Skeletal muscle cell (primary cell): ENCODE results near the gene RAB40AL.
"Not testable (repeated sequence)": the region's sequence is repeated elsewhere in the genome, so short reads cannot be mapped to it uniquely, and the experiment has no call there.

ENCODE experiments used
- DNase-seq: peaks from one replicate; pipeline ENCODE4 v3.0.0-alpha.2; 2010; ENCODE audit warnings: low read depth
- H3K4me3 ChIP-seq: 2 replicates; pipeline ENCODE4 v1.5.1; 2011; ENCODE audit warnings: low read depth, mild to moderate bottlenecking, control low read depth, low read length, moderate library complexity

RAB40AL gene, protein sequence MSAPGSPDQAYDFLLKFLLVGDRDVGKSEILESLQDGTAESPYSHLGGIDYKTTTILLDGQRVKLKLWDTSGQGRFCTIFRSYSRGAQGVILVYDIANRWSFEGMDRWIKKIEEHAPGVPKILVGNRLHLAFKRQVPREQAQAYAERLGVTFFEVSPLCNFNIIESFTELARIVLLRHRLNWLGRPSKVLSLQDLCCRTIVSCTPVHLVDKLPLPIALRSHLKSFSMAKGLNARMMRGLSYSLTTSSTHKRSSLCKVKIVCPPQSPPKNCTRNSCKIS

DNA sequence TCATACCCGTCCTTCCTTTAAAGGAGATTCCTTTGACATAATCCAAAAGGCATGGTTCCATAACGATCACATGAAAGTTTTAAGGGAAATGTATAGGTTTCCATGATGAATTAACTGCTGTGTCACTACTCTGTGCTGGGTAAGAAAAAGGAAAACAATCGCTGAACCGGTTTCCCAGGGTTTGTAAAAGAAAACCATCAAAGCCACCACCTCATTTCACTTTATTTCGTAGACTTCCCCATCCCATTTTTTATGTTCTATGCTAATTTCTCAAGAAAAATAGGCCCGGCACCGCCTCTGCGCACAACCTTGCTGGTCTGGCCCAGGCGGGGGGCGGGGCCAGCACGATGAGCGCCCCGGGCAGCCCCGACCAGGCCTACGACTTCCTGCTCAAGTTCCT, at the start of gene RAB40AL:
RAB40AL (plus strand) TSS at position 301 of the 400 bp plus-strand sequence; CDS start at position 348, 47 bp downstream.
- not testable (repeated sequence) for H3K4me3 ChIP-seq, DNase-seq

DNA sequence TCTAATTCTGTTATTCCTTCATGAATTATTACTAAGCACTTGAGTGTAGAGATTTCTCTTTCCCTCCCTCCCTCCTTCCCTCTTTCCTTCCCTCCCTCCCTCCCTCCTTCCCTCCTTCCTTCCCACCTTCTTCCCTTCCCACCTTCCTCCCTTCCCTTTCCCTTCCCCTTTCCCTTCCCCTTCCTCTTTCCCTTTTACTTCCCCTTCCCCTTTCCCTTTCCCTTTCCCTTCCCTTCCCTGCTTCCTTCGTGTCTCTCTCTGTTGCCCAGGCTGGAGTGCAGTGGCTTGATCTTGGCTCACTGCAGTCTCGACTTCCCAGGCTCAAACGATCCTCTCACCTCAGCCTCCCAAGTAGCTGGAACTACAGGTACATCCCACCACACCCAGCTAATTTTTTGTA, 49.4 kb upstream of the RAB40AL start:
- no peak overlapping the region for H3K4me3 ChIP-seq
- DNase-seq: no peak

DNA sequence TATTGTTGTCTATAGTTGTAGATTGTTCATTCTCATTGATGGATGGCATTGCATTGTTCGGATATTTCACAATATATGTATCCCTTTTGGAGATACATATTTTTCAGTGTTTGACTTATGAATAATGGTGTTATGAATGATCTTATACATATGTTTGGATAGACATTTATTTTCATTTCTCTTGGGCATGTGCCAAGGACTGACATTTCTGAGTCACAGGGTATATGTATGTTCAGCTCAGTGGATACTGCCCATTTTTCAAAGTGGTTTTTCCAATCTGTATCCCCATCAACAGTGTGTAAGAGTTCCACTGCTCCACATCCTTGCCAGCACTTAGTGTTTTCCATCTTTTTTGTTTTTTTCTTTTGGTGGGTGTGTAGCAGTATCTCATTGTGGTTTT, 45.0 kb upstream of the RAB40AL start:
- DNase-seq: no peak
- no peak overlapping the region for H3K4me3 ChIP-seq

DNA sequence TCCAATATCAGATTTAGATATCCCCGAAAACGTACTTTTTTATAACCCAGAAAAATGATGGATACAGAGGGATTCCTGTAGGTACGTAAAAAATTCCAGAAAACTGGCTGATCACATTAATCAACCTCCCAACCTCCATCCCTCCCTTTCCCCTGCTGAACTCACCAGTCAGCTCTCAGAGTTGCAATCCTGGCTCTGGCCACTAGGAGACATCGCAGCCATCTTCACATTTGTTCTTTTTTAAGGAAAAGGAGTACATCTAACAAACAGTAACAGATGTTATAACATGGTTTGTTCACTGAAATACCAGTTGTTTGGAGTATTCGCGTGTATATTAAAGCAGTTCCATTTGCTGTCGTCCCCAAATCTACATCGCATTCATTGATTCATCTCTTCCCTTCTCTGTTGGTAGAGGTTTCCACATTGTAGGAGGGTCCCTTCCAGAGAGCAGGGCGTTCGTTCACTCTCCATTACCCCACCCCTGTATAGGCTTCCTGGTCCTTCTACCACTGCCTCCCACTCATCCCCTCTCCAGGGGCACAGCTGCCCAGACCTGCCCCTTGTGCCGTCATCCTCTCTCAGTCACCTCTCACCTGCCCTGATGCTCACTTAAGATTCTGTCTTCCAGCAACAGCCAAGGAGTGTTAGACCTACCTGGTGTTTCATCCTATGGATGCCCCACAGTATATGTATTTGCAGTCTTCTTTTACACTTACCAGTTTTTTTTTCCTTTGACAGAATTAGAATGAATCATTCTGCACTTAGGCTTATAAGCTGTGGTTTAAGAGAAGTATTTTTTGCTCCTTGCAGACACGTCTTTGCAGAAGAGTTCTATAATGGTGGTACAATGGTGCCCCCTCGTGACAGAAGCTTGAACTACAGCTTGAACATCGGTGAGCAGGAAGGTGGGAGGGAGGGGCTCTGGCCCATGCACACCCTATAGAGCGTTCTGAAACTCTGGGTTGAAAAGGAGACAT, 36.8 kb upstream of the RAB40AL start:
- peak; percentile 17 for DNase-seq
- H3K4me3 ChIP-seq: no peak overlapping the region

DNA sequence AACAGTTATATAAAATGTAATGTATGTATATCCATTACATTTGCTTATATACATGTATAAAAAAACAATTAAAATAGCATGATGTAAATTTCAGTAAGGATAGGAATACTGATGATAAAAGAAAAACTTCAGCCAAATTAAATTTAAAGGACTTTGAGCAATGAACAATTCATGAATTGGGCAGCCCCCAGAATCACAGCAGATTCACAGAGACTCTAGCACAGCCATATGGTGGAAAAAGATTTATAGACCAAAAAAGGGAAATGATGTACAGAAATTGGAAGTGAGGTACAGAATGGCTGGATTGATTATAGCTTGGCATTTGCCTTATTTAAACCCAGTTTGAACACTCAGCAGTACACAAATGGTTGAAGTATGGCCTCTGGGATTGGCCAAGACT, 34.7 kb upstream of the RAB40AL start:
- DNase-seq: no peak
- H3K4me3 ChIP-seq: no peak overlapping the region

DNA sequence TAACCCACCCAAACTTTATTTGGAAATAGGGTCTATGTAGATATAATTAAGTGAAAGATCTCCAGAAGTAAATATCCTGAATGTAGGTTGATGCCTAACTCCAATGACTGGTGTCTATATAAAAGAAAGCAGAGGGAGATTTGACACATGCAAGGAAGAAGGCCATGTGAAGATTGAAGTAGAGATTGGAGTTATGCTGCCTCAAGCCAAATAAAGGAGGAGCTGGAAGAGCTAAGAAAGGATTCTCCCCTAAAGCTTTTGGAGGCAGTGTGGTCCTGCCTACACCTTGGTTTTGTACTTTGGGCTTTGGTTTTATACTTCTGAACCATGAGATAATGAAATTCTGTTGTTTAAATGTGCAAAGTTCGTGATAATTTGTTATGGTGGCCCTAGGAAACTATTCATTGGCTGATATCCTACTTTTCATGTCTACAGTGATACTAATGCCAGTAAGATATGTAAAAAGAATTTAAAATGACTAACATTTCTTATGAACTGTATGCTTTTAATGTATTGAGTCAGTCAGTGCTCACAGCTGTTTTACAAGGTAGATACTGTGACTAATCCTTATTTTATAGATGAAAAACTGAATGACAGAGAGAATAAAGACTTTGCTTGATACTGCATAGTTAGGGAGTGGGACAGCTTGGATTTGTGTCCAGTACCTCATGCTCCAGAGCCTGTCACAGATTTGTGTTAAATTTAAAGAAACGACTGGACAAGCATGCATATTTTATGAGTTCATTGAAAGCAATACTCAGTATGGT, 5.9 kb upstream of the RAB40AL start:
- H3K4me3 ChIP-seq: no peak overlapping the region
- no peak for DNase-seq

DNA sequence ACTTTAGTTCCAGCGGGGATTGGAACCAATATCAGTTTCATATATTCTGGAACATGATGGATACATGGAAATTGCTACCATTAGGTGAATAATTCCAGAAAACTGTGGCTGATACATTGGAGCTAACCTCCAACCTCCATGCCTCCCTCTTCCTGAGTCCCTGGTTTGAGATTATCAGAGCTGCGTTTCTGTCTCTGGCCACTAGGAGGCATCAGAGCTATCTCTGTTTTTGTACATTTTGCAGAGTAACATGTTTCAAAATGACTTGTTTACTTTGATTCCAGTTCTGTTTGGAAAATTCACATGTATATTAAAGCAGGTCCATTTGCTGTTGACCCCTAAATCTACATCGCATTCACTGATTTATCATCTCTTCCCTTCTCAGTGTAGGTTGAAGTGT, 2.4 kb upstream of the RAB40AL start:
- no peak for DNase-seq
- no peak overlapping the region for H3K4me3 ChIP-seq

DNA sequence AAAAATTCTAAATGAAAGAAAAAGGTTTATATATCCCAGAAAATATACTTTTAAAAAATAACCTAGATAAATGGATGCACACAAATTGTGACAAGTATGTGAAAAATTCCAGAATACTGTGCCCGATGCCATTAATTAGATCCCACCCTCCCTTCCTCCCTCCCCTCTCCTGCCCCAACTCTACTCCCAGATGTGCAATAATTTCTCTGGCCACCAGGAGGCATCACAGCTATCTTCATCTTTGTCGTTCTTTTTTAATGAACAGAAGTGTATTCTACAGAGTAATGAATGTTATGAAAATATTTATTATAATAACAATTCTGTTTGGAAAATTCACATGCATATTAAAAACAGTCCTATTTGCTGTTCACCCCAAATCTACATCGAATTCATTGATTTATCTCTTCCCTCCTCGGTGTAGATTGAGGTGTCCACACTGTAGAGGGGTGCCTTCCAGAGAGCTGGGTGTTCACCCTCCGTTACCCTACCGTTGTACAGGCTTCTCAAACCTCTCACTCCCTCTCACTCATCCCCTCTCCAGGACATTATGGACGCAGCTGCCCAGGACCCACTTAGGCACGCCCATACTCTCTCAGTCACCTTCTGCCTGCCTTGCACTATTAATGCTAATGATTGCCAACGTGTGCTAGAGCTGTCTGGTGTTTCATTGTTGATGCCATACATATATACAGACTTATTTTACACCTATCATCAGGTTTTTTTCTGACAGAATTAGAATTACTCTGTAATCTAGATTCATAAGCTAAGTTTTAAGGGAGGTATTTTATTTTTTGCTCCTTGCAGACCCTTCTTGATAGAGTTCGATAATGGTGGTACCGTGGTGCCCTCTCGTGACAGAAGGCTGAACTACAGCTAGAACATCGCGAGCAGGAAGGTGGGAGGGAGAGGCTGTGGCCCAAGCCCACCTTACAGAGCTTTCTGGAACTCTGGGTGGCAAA, 14.1 kb downstream of the RAB40AL start:
- DNase-seq: no peak
- H3K4me3 ChIP-seq: peak overlapping the region; percentile 15

DNA sequence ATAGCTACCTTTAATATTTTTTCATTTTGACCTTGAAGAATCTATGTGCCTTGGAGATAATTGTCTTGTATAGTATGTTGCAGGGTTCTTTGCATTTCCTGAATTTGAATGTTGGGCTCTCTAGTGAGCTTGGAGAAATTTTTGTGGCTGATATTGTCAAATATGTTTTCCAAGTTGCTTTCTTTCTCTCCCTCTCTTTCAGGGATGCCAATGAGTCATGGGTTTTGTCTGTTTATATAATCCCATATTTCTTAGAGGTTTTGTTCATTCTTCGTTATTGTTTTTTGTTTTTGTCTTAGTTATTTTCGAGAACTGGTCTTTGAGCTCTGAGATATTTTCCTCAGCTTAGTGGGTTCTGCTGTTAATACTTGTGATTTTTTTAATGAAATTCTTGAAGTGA, 20.7 kb downstream of the RAB40AL start:
- DNase-seq: no peak
- H3K4me3 ChIP-seq: no peak overlapping the region

DNA sequence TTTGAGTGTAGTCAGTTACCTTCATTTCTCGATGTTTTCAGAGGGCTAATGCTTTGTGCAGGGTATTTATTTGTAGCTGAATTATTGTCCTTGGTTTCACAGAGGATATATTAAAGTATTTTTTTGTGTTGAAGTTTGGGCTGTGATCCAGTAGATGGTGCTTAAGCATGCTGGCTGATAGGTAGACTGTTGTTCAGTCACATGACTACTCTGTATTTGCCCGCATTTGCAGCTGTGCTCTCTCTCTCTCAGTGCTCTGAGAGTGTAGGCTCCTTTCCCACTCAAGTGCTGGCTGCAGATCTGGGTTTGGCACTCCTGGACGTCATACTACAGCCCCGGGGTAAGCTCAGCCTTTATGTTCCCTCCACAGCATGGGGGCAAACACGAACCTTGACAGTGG, 21.7 kb downstream of the RAB40AL start:
- DNase-seq: no peak

DNA sequence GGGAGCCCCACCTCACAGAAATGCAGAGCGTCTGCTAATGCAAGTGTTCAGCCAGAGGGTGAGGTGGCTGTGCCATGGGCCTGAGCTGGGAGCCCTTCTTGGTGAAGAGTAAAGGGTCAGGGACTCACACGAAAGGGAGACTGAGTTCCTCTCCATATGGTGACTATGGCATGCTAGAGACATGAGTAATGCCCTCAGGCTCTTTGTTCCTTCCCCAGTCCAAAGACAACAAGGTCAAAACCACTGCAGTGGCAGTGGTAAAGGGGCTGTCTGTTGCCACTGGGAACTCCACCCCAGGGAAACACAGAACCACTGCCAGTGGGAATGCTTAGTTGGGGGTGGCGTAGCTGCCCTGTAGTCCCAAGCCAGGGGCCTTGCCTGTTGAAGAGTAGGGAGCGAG, 22.4 kb downstream of the RAB40AL start:
- DNase-seq: peak; percentile 29
- no peak overlapping the region for H3K4me3 ChIP-seq

More for the DNA sequence above, 21.7 kb downstream of the RAB40AL start:
- no peak overlapping the region for H3K4me3 ChIP-seq

DNA sequence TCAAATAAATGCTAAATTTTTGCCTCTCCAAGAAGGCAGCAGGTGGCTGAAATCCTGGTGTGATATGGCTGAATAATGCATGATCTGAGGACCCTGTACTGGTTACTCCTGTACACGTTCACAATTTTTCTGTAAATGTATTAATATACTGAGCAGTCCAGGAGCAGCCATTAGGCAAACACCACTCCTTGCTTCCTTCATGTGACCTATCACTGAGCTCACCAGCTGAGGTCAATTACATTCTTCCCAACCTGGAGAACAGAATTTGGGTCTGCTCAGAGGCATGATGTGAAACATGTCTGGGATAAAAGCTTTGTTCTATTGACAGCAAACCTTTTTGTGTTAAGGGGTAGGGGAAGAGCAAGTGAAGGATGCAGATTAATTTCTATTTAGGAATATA, 26.9 kb downstream of the RAB40AL start:
- no peak for DNase-seq
- H3K4me3 ChIP-seq: no peak overlapping the region

DNA sequence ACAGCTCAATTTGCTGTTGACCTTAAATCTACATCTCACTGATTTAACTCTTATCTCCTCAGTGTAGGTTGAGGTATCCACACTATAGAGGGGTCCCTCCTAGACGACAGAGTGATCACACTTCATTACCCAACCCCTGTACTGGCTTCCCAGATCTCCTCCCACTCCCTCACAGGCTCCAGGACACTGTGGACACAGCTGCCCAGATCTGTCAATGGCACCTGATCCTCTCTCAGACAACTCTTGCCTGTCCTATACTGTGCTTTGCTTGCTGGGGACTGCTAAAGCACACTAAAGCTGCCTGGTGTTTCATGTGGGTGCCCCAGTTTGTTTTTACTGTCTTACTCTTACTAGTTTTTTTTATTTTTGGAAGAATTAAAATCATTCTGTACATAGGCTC, 27.9 kb downstream of the RAB40AL start:
- no peak overlapping the region for H3K4me3 ChIP-seq
- no peak for DNase-seq

DNA sequence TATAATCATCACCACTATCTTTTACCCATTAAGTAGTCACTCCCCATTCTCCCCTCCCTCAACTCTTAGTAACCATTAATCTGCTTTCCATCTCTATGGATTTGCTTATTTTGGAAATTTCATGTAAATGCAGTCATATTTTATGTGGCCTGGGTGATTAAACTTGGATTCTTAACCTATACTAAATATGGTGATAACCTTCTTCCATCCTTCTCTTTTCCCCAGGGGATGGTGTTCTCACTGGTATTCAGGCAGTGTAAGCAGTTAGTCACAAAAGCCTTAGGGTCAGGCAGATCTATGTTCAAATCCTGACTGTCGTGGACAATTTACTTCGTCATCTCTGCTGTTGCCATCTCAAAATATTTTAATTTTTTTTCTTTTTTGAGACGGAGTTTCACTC, 29.6 kb downstream of the RAB40AL start:
- DNase-seq: no peak
- H3K4me3 ChIP-seq: no peak overlapping the region

DNA sequence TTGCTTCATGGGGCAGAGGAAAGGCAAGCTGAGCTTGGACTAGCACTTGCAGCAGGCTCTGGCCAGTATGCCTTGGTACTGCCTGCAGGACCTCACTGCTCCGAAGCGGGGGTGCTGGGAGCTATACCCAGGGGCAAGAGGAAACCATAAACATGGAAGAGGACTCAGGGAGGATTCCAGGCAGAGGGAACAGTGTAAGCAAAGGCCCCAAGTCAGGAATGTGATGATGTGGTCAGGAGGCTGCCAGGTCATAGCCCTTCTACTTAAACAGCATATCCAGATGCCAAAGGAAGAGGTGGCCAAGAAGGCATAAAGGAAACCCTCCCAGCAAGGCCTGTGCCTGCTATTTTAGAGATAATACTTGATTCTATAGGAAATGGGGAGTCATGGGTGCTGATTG, 31.1 kb downstream of the RAB40AL start:
- H3K4me3 ChIP-seq: no peak overlapping the region
- DNase-seq: no peak

DNA sequence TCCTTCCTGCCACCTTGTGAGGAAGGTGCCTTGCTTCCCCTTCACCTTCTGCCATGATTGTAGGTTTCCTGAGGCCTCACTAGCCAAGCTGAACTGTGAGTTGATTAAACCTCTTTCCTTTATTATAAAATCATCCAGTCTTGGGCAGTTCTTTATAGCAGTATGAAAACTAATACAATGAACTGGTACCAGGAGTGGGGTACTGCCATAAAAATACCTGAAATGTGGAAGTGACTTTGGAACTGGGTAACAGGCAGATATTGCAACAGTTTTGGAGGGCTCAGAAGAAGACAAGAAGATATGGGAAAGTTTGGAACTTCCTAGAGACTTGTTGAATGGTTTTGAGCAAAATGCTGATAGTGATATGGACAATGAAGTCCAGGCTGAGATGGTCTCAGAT, 34.5 kb downstream of the RAB40AL start:
- not testable (repeated sequence) for DNase-seq, H3K4me3 ChIP-seq

DNA sequence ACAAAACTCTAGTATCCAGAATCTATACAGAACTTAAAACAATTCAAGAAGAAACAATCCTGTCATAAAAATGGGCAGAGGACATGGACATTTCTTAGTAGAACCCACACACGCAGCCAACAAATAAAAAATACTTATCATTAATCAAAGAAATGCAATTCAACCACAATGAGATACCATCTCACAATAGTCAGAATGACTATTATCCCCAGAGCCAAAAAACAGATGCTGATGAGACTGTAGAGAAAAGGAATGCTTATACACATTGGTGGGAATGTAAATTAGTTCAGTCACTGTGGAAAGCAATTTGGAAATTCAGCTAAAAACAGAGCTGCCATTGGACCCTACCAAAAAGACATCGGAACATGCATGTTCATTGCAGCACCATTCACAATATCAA, 37.9 kb downstream of the RAB40AL start:
- no peak overlapping the region for H3K4me3 ChIP-seq
- no peak for DNase-seq

DNA sequence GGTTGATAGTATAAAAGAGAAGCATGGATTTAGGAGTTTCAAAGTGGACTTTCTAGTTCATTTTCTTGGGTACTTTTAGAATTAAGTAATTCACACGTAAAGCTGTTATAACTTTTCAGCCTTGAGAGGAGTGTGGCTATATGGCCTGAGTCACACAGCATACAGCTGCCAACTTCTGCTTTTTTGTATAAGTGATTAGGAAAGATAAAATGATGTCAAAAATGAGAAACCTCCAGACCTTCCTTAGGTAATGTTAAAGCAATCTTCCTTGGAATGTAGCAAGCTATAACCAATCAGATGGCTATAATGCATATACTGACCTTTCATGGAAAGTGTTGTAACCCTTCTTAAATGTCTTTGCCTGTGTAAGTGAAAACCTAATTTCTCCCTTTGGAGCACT, 39.2 kb downstream of the RAB40AL start:
- no peak for DNase-seq

More for the DNA sequence above, 39.2 kb downstream of the RAB40AL start:
- H3K4me3 ChIP-seq: no peak overlapping the region
